Femur (tissue), 1 donor: Measurements from ENCODE around the gene PLRG1.
"Not testable (repeated sequence)": the region's sequence is repeated elsewhere in the genome, so short reads cannot be mapped to it uniquely, and the experiment has no call there.

Experiments used
- DNase-seq: peaks from one replicate; pipeline ENCODE4 v3.0.0-alpha.2; 2017

Gene PLRG1

DNA sequence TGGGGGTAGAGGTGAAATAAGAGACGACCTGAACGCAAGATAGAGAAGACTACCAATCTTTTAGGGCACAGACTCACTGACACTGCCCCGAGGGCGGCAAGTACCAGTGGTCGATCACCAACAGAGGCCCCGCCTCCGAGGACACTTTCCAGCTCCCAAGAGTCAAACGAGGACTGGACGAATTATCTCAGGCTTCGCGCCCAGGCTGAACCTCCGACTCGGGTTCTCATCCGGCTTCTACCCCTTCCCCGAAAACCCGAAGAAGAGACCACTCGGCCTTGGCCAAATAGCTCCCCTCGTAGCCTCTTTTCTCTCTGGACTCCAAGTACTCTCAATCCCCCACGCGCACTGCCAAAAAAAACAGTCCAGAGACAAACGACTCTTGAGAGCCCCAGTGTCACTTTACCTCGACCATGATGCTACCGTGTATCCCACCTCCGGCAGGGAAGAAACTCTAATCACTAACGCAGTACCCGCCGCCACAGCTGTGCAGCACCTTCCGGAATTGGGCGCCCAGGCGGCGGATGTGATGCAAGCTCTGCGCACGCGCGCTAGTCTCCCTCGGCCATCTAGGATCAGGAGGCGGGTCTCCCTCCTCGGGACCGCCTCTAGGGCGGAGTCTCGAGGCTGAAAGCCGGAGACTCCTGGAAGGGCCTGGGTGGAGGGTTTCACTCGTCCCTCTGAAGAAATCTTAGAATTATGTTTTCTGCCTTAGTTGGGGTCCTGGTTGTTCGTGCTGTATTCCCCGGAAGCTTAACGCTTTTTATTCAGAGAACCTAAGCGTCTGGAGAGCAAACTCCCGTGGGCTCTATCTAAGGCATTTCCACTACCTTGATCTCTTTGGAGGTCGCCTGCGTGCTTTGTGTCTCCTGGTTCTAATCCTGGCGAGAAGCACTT is at the start of gene PLRG1:
Gene PLRG1 (minus strand): TSS at position 507 of the 897 bp plus-strand sequence. CDS start 92 bp downstream, at position 415.
- DNase-seq: peak; percentile 98

DNA sequence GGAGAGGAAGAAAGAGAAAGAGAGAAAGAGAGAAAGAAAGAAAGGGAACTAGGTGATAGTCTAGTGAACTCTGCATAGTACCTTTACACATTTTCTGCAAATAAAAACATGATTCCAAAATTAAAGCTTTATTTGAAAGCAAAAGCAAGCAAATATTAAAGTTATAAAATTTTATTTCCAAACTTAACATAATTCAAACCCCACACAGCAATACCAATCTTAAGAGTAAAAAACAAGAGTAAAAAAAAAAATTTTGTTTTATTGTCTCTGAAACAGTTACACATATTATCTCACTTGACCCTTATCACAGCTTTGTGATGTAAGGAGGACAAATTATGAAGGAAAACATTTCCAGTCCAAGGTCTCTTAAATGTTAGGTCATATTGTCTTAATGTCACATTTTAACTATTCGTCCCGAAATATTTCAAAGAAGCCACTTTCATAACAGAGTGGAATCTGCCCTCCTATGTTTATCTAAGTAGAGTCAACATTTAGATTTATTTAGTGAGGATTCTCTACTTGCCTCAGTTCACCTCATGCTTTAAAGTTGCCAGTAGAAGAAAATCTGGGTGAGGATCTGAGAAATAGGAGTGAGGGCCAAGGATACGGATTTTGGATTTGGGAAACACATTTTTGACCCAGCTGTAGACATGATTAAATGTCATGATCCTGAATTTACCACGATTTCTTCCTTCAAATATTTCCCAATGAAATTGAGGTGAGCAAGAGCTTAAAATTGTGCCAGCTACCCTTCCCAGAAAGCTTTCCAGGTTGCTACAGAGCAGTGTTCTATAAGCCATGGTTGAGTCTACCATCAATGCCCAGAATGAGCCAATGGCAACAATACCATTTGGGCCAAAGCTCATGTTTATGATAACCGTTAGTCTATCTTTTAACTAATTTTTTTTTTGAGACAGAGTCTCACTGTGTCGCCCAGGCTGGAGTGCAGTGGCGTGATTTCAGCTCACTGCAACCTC is 47.9 kb upstream of the PLRG1 start:
- DNase-seq: no peak

DNA sequence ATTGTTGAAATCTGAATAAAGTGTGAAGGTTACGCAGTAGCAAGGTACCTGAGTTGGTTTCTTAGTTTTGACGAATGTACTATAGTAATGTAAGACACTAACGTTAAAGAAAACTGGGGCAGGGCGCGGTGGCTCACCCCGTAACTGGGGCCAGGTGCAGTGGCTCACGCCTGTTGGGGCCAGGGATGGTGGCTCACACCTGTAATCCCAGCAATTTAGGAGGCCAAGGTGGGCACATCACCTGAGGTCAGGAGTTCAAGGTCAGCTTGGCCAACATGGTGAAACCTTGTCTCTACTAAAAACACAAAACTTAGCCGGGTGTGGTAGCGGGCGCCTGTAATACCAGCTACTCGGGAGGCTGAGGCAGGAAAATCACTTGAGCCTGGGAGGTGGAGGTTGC is 47.1 kb upstream of the PLRG1 start:
- DNase-seq: not testable (repeated sequence)

DNA sequence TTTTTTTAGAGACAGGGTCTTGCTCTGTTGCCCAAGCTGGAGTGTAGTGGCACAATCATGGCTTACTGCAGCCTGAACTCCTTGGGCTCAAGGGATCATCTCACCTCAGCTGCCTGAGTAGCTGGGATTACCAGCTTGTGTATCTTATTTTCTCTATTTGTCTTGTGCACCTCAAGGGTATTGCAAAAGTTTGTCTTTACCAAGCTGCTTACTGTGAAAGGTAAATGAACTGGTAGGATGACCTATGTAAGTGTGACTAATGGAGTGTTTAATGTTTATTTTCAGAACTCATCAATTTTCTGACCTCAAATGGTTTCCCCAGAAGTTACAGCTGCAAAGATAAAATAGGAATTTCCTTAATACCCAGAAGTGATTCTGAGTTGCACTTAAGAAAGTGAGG is 45.6 kb upstream of the PLRG1 start:
- no peak for DNase-seq

DNA sequence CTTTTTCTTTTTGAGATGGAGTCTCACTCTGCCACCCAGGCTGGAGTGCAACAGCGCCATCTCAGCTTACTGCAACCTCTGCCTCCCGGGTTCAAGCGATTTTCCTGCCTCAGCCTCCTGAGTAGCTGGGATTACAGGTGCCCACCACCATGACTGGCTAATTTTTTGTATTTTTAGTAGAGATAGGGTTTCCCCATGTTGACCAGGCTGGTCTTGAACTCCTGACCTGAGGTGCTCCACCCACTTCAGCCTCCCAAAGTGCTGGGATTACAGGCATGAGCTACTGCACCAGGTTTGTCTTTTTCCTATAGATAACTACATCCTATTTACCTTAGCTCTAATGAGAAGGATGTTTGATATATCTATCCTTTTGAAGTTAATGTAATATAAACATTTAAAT is 44.1 kb upstream of the PLRG1 start:
- not testable (repeated sequence) for DNase-seq

DNA sequence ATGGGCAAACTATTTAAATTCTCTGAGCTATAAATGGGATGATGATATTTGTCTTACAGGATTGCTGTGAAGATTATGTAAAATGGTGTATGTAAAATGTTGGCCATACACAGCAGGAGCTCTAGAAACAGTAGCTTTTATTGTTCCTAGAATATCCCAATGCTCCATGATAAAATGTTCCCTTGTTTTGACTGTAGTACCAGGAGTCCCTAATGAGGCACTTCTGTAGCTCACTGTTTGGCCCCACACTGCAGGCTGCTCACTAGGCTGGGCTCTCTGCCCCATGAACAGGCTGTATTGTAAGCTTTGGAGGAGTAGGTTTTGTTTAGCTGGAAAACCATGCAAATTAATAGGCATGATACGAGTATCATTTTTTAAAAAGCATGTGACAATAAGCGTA is 43.7 kb upstream of the PLRG1 start:
- no peak for DNase-seq

DNA sequence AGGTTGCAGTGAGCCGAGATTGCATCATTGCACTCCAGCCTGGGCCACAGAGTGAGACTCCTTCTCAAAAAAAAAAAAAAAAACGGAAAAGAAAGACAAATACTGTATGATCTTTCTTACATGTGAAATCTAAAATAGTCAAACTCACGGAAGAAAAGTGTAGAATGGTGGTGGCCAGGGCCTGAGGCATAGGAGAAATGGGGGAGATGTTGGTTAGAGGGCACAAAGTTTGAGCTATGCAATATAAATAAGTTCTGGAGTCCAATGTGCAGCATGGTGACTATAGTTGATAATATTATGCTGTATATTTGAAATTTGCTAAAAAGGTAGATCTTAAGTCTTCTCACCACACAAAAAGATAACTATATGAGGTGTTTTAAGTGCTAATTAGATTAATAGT is 41.7 kb upstream of the PLRG1 start:
- DNase-seq: no peak

DNA sequence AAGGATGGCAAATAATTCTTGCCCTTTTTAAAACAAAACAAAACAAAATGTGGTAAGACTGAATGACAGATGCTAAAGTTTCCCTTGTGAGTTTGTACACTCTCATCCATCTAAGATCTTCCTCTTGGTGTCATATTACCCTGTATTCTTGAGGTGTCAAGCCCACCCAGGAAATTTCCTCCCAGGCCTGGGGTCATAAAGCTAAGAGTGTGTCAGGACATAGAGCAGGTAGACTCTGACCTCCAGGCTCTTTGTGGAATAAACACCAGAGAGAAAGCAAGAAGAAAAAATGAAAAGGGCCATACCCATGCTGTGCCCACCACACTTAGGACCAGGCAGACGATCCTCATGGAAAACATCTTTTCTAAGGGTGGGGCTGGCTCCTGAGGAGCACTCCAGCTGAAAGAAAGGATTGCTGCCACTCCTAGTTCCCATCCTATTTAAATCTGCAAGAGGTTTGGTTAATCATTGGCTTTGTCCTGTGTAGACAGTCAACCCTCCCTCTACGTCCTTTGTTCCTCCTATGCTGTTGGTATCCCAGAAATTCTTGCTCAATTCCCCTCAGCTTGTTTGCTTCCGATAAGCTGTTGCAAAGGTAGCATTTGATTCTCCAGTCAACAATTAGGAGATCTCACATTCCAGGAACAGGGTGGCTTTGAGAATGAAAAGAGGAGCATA is 40.3 kb upstream of the PLRG1 start, which contains the start of gene FGA:
Gene FGA (minus strand): TSS at position 414 of the 678 bp plus-strand sequence. CDS start 55 bp downstream, at position 359.
- no peak for DNase-seq

DNA sequence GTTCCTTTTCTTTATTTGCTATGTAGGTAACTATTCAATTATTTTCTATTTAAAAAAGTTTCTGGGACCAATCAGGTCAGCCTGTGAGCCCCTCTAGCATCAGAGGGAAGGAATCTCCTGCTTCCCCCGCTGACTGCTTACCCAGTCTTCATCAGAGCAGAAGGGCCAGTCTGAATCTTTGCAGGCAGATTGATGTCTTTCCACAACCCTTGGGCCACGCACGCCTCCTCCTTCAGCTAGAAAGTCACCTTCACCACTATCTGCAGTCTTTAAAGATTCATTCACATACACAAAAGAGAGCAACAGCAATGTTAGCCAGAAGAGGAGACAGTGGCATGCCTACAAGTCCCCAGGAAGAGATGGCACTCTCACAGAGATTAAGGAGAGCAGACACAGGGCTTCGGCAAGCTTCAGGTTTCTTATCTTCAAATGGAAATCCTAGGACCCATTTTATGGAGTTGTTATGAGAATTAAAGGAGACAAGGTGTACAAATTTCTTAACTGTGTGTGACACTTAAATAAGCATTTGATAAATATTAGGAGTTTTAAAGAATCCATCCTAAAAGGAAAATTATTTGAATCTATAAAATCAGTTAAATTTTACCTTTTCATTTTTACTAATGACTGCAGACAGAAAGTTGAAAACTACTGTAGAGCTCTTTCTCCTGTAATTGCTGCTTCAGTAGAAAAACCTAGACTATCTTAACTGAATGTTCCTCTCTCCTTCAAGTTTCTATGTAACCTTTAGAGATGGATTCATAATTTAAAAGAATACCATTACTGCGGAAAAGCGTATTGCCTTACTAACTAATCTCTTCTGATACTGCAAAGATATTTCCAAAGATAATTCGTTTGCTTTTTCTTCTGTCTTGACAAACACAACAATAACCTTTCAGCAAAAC is 39.3 kb upstream of the PLRG1 start:
- DNase-seq: no peak

DNA sequence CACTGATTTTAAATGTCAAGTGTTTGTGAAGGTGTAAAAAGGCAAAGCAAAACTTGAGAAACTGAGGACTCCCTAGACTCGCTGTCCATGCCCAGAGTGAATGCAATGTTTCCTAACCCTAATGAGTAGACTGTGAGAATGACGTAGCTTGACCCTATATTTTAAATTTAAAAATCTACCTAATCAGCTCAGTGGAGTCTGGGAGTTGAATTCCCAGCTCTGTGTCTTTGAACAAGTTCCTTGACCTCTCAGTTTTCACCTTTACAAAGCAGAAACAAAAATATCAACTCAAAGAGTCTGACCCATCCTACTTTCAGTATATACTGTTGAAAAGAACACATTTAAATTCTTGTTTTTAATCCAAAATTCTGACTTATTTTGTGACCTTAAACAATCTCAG is 38.0 kb upstream of the PLRG1 start:
- no peak for DNase-seq

DNA sequence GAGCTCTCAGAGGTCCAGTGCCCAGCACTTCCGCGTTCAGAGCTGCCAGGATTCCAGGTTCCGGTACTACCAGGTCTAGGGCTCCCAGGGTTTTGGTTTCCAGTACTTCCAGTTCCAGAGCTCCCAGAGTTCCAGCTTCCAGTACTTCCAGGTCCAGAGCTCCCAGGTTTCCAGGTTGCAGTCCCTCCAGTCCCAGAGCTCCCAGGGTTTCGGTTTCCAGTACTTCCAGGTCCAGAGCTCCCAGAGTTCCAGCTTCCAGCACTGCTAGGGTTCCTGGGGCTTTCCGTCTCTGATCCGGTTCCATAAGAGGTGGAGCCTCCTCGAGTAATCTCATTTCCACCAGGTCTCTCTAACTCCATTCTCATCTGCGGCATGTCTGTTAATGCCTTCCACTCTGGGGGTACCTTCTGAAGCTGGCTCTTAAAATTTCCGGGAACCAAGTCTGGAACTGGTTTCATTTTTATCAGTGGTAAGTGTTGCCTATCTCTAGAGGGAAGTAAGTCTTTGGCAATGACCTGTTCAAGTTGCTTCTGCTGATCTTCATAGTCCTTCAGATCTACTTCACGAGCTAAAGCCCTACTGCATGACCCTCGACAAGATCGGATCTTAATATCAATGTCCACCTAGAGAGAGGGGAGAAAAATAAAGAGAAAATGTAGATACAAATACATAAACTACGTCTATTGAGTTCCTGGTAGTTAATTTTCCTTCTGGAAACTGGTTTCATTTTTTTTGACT is 36.3 kb upstream of the PLRG1 start:
- DNase-seq: no peak

DNA sequence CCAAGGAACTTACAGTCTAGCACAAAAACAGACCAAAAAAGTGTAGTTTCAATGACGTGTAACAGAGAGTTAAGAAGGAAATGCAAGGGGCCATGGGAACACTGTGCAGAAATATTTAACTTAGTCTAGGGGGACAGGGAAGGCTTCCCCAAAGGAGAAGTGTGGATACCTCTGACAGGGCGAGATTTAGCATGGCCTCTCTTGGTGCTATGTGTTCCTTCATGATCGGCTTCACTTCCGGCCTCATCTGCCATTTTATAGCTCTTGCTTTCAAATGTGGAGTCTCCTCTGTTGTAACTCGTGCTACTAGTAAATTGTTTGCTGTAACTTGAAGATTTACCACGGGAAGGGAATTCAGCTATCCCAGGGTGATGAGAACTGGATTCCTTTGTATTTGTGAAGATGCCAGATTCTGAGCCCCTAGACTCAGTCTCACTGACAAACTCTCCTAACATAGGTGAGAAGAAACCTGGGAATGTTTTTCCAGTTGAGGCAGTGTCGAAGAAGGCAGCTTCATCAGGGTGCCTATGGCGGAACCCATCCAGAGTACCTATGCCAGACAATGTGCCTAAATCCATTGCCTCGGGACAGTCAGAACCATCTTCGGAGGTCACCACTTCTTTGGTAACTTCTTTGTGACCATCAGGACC is 35.3 kb upstream of the PLRG1 start:
- DNase-seq: no peak

DNA sequence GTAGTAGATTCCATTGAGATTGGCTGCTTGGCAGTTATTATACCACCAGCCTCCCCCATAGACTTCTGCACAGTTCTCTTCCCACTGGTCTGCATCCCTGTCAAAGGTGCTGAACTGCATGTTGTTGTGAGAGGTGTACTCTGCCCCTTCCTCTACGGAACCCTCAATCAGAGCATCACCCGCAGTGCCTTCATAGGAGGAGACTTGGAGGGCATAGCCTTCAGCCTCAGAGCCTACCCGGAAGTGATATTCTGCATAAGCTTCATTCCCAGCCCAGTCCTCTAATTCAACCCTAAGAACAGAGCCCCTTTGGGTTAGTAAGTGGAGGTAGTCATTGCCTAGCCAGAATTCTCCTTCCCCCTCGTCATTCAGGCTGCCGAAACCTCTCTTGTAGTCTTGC is 34.1 kb upstream of the PLRG1 start:
- DNase-seq: no peak

DNA sequence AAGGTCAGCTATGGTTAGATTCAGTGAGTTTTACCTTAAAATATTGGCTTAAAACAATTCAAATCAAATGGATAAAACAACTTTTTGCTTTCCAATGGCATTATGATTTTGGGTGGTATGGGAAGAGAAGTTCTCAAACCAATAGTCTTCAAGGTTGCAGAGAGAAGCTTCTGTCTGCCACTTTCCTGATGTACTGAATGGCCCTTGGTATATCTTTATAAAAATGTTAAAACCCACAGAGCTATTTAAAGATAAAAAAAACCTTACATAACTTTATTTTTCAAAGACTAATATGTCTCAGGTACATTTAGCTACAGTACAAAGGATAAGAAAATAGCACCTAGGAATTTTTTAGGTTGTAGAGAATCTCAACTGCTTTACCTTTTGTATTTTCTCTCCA is 33.5 kb upstream of the PLRG1 start:
- no peak for DNase-seq

DNA sequence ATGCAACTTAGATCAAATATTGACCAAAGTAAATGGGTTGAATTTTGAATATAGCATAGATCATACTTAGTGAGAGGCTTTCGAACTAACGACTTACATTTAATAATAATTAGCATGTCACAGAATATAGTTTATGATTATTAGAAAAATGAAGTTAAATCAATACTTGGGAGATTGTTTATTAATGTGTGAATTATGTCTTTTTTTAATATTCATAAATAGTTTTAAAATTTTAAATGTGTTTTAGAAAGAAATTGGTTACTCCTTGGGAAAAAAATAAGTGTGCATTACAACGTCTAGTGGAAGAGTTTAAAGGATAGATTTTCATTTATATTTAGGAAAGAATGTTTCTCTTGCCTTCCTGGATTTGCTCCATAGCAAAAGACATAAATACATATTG is 33.0 kb upstream of the PLRG1 start:
- DNase-seq: no peak

DNA sequence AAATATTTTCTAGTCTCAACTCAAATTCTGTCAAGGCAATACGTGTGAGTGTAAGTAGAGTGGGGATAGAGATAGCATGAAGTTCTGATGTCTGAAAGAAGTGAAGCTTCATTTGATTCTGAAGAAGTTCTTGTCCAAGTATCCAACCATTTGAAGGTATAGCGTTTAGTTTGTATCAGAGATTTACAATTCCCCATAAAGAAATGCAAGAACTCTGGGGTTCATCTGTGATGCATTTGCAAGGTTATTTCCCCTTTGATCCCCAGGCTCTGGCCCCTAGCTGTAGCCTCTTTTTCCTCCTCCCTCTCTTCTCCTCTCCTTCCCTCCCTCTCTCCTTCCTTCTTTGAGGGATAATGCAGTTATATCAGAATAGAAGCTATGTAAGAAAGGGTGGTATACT is 32.5 kb upstream of the PLRG1 start:
- DNase-seq: no peak

DNA sequence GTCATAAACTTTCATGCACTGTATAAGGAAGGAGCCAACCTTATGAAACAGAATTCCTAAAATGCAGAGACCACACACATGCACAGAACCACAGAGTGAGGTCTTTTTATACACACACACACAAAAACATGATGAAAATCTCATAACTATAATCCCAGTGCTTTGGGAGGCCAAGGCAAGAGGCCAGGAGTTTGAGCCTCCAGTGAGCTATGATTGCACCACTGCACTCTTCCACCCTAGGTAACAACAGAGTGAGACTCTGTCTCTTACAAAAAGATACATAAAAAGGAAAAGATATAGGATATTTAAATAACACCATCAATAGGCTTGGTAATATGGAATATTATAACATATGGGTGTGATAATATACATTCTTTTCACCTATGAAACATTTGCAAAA is 29.7 kb upstream of the PLRG1 start:
- no peak for DNase-seq

DNA sequence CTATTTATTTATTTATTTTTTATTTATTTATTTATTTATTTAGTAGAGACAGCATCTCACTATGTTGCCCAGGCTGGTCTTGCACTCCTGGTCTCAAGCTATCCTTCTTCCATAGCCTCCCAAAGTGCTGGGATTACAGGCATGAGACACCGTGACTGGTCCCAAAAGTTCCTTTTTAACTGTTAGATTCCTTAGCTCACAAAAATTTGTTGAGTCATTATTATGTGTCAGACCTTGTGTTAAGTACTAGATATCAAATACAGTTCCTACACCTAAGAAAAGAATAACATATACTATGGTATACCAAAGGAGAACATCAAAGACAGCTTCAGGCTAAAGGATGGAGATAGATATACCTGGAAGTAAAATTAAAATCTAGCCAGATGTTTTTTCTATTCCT is 28.7 kb upstream of the PLRG1 start:
- no peak for DNase-seq

DNA sequence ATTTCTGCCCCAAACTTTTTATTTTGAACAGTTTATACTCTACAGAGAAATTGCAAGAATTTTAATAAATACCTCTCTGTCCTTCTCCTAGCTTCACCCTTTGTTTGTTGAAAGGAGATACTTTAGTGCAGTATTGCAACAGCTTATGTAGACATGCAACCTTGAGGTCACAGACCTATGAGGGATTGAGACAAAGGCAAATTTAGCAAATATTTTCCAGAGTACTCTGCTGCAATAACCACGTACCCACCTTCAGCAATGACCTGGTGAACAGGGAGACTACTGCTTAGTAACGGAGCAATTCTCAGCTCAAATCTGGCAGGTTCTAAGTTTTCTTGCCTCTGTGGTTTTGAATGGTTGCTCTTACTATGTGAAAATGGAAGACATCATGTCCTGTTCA is 27.1 kb upstream of the PLRG1 start:
- no peak for DNase-seq

DNA sequence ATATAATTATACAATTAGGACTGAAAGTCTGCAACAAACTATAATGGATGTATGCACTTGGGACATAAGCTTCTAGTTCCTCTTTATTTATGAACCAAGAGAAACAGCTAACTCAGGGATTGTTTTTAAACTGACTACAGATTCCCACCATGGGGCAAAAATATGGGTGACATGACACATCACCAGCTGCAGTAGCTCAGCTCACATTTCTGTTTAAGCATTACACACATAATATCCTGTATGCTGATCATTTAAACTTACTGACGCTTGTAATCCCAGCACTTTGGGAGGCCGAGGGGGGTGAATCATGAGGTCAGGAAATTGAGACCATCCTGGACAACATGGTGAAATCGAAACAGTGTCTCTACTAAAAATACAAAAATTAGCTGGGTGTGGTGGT is 24.1 kb upstream of the PLRG1 start:
- no peak for DNase-seq
